Measurements from ENCODE around the gene IQGAP3.

- TF ChIP-seq CTCF (IDR thresholded peaks at IDR 0.05): no peak
- peak in 1 of 2 donors; percentile 10 for TF ChIP-seq POLR2A (IDR thresholded peaks at IDR 0.05)
- TF ChIP-seq EP300 (IDR thresholded peaks at IDR 0.05): peak in 2 of 4 donors; percentile 5 to 16
- TF ChIP-seq POLR2AphosphoS5 (IDR thresholded peaks at IDR 0.05): peak; percentile 20 to 70 (median 30)
These were observed 72.4 kb downstream of the IQGAP3 start for GRCh38 chr1:156499842-156500542.

Measured in sigmoid colon (tissue), 4 donors.